SK-N-MC (cell line): ENCODE data around the gene FAM204A.

ENCODE experiments used
- EZH2 ChIP-seq: fragments of 200-600 bp; sonication (generic); IDR thresholded peaks from one replicate; pipeline ENCODE4 v1.6.1; 2017; ENCODE audit warnings: antibody characterized with exemption
- POLR2AphosphoS5 ChIP-seq: IDR thresholded peaks from 2 replicates; pipeline ENCODE4 v1.6.1; 2012; ENCODE audit warnings: mild to moderate bottlenecking, low read depth, low read length, borderline replicate concordance

- TF ChIP-seq POLR2AphosphoS5, result no peak
- no peak for TF ChIP-seq EZH2
Observed at GRCh38 chr10:118349235-118349634, 7.1 kb upstream of the FAM204A start.
